ENCODE data around the gene ANKRD40. TPM values are rescaled to one million over a fixed set of nuclear protein-coding genes. Genes with fewer than 3 reads are reported as not detected.

Gene ANKRD40
- total and polyA plus RNA-seq, 10 of the 15 experiments (the other 5 are each of a cell fraction or from before 2014, with no cell fraction given): 5.9 to 21.7 (median 14.8) TPM

GRCh38 chr17:50719144-50719923 lies 11.6 kb upstream of the ANKRD40 start, which contains the start of gene LUC7L3 (continued):
- peak; percentile 54 for TF ChIP-seq SKIL (IDR thresholded peaks at IDR 0.05; ENCODE audit: low read depth, poor library complexity, severe bottlenecking)
- TF ChIP-seq SMAD1 (IDR thresholded peaks at IDR 0.05; ENCODE audit: low read depth, partially characterized antibody): no peak
- peak; percentile 59 for TF ChIP-seq NKRF (conservative IDR thresholded peaks at IDR 0.05)
- TF ChIP-seq FOXM1 (IDR thresholded peaks at IDR 0.05; ENCODE audit: low read depth, low read length): 0 out of 2 replicates have a peak, but pooled peaks have one; percentile 8
- no peak for TF ChIP-seq ATF2 (IDR thresholded peaks at IDR 0.05; ENCODE audit: low read length)
- TF ChIP-seq RAD21 (IDR thresholded peaks at IDR 0.05; ENCODE audit: insufficient read depth, low read depth, low read length): no peak
- TF ChIP-seq TARDBP (IDR thresholded peaks at IDR 0.05; ENCODE audit: borderline replicate concordance): no peak
- no peak for TF ChIP-seq FOS (IDR thresholded peaks at IDR 0.05; ENCODE audit: borderline replicate concordance, extremely low read depth, insufficient read length)
- TF ChIP-seq SREBF2 (IDR thresholded peaks at IDR 0.05; ENCODE audit: low read length): no peak
- TF ChIP-seq MEF2A (IDR thresholded peaks at IDR 0.05; ENCODE audit: insufficient read depth, low read depth, low read length): no peak
- peak; percentile 58; the same call in 1 of the 2 replicates for TF ChIP-seq SMARCA5 (IDR thresholded peaks at IDR 0.05)
- TF ChIP-seq ZNF384 (IDR thresholded peaks at IDR 0.05; ENCODE audit: borderline replicate concordance, low read depth, low read length): no peak
- TF ChIP-seq ZNF622 (IDR thresholded peaks at IDR 0.05): no peak
- TF ChIP-seq IRF4 (IDR thresholded peaks at IDR 0.05; ENCODE audit: low read depth, low read length): no peak
- peak; percentile 66; the same call in 1 of the 2 replicates for TF ChIP-seq CREM (IDR thresholded peaks at IDR 0.05; ENCODE audit: low read depth)
- TF ChIP-seq ZNF687 (IDR thresholded peaks at IDR 0.05): peak; percentile 97
- TF ChIP-seq YBX1 (IDR thresholded peaks at IDR 0.05): no peak
